Adrenal gland (tissue), 5 donors: ENCODE measurements around the gene PATJ.

ENCODE experiments used
- CTCF ChIP-seq, 6 experiments: fragments of 450-650 bp in 4 of 6; fragments of 200-600 bp in 2 of 6; sonication (generic) in 1 of 6; IDR thresholded peaks; 1 replicate in 5 of 6; 2 replicates in 1 of 6; pipeline versions ENCODE4 v1.5.1 to v1.8.0; 2016 to 2021; ENCODE audit warnings: antibody characterized with exemption in 6 of 6, mild to moderate bottlenecking in 2 of 6, moderate library complexity in 1 of 6
- POLR2A ChIP-seq, 2 donors: fragments of 450-650 bp; IDR thresholded peaks; one replicate each; pipeline ENCODE4 v1.6.1; 2017; ENCODE audit warnings: antibody characterized with exemption in 2 of 2, mild to moderate bottlenecking in 2 of 2, moderate library complexity in 1 of 2
- donor health status: DM: no; HTN: no; CAD: no.

DNA sequence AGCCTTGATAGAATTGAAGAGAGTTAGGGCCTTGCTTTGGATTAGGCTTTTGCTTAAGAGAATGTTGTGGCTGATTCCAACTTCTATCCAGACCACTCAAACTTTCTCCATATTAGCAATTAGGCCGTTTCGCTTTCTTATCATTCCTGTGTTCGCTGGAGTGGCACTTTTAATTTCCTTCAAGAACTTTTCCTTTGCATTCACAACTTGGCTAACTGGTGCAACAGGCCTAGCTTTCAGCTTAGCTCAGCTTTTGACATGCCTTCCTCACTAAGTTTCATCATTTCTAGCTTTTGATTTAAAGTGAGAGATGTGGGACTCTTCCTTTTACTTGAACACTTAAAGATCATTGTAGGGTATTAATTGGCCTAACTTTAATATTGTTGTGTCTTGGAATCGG, 268.7 kb downstream of the PATJ start:
- TF ChIP-seq CTCF (IDR thresholded peaks at IDR 0.05) (no peak), POLR2A (IDR thresholded peaks at IDR 0.05) (no peak)
